Erythroblast (primary cell): ENCODE measurements around the gene MED15.

Experiments used
- GATA1 ChIP-seq: IDR thresholded peaks from 2 replicates; pipeline ENCODE4 v1.6.1; 2011; ENCODE audit warnings: low read depth, mild to moderate bottlenecking, control low read depth, low read length, moderate library complexity
- POLR2A ChIP-seq: IDR thresholded peaks from 2 replicates; pipeline ENCODE4 v1.6.1; 2011; ENCODE audit warnings: mild to moderate bottlenecking, low read length

GRCh38 chr22:20551805-20552442 lies 44.5 kb downstream of the MED15 start:
- no peak for TF ChIP-seq POLR2A
- no peak for TF ChIP-seq GATA1
